CD8-positive, alpha-beta memory T cell (primary cell): ENCODE data around the gene NIPAL4. TPM values are rescaled to one million over a fixed set of nuclear protein-coding genes. Genes with fewer than 3 reads are reported as not detected.

Experiments
- CTCF ChIA-PET: fragments of 350-600 bp; sonication (Branson Sonifier 250); formaldehyde crosslinking; loops from one replicate; lab custom pipeline; 2021; ENCODE audit warnings: antibody characterized with exemption; lab: Charles Lee
- POLR2A ChIA-PET: fragments of 350-600 bp; sonication (Branson Sonifier 250); formaldehyde crosslinking; loops from one replicate; lab custom pipeline; 2021; ENCODE audit warnings: antibody characterized with exemption; lab: Charles Lee
- DNase-seq, 5 donors: peaks; one replicate each; pipeline versions ENCODE4 v3.0.0 to v3.0.0-alpha.2; 2020 to 2022; ENCODE audit warnings: mixed read lengths in 1 of 5
- H3K27ac ChIP-seq: one replicate; pipeline ENCODE4 v1.7.0; 2013; ENCODE audit warnings: low read depth, mild to moderate bottlenecking, low read length, moderate library complexity
- H3K27me3 ChIP-seq: 2 replicates; pipeline ENCODE4 v1.7.0; 2013; ENCODE audit warnings: low read length, mild to moderate bottlenecking; ENCODE audit not compliant: insufficient read depth, poor library complexity, severe bottlenecking
- H3K36me3 ChIP-seq: 2 replicates; pipeline ENCODE4 v1.7.0; 2013; ENCODE audit warnings: mild to moderate bottlenecking, low read length, moderate library complexity; ENCODE audit not compliant: insufficient read depth
- H3K4me1 ChIP-seq: 2 replicates; pipeline ENCODE4 v1.7.0; 2013; ENCODE audit warnings: mild to moderate bottlenecking, low read length, moderate library complexity; ENCODE audit not compliant: insufficient read depth
- H3K4me3 ChIP-seq: 2 replicates; pipeline ENCODE4 v1.7.0; 2013; ENCODE audit warnings: mild to moderate bottlenecking, low read length
- H3K9me3 ChIP-seq: 2 replicates; pipeline ENCODE4 v1.7.0; 2013; ENCODE audit warnings: mild to moderate bottlenecking, low read length
- H3K27ac Mint-ChIP-seq, 8 donors: one replicate each; pipeline ENCODE4 v1.8.0; 2020 to 2021; ENCODE audit warnings: mixed read lengths in 8 of 8, mild to moderate bottlenecking in 6 of 8, inconsistent platforms in 3 of 8, moderate library complexity in 3 of 8
- H3K27me3 Mint-ChIP-seq, 2 donors: one replicate each; pipeline ENCODE4 v1.8.0; 2020 to 2021; ENCODE audit warnings: mixed read lengths in 2 of 2, mild to moderate bottlenecking in 1 of 2, moderate library complexity in 1 of 2
- H3K36me3 Mint-ChIP-seq, 3 donors: one replicate each; pipeline ENCODE4 v1.8.0; 2020 to 2021; ENCODE audit warnings: mixed read lengths in 3 of 3, inconsistent platforms in 1 of 3, mild to moderate bottlenecking in 1 of 3
- H3K4me1 Mint-ChIP-seq, 3 donors: one replicate each; pipeline ENCODE4 v1.8.0; 2020 to 2021; ENCODE audit warnings: mixed read lengths in 3 of 3, inconsistent platforms in 1 of 3, mild to moderate bottlenecking in 1 of 3
- H3K4me3 Mint-ChIP-seq, 7 donors: one replicate each; pipeline ENCODE4 v1.8.0; 2020 to 2021; ENCODE audit warnings: mixed read lengths in 7 of 7, mild to moderate bottlenecking in 6 of 7, moderate library complexity in 4 of 7, inconsistent platforms in 2 of 7
- H3K9me3 Mint-ChIP-seq, 5 donors: one replicate each; pipeline ENCODE4 v1.8.0; 2020 to 2022; ENCODE audit warnings: mixed read lengths in 5 of 5, mild to moderate bottlenecking in 3 of 5, moderate library complexity in 2 of 5, inconsistent platforms in 1 of 5
- polyA plus RNA-seq: library from polyadenylated mRNA; unstranded; fragments of 300-500 nt; fragmentation: Illumina TruSeq; gene quantifications from one replicate; pipeline ENCODE4 v1.2.3, GENCODE V29; 2021
- total RNA-seq, 2 experiments: library from RNA; stranded (reverse); gene quantifications; one replicate each; pipeline ENCODE4 v1.2.3, GENCODE V29; 2021

The NIPAL4 gene
- total and polyA plus RNA-seq, 3 experiments from 2014 or later, result 1.1 to 1.4 TPM; not detected in 1

- Histone ChIP-seq H3K27ac (no peak overlapping the region), H3K4me3 (no peak overlapping the region), H3K9me3 (no peaks in the 10 kb centered on the region), H3K36me3 (no peaks in the 10 kb centered on the region), H3K4me1 (no peaks in the 10 kb centered on the region), H3K27me3 (no peaks in the 10 kb centered on the region)
- no peak for DNase-seq
- Mint-ChIP-seq H3K4me1 (peaks cover 3 to 33% (median 25%) of the 10 kb centered on the region in 3 donors), H3K4me3 (no peak overlapping the region), H3K27me3 (peaks cover 0 to 4% of the 10 kb centered on the region in 2 donors), H3K9me3 (no peaks in the 10 kb centered on the region), H3K36me3 (peaks cover 0 to 10% (median 4%) of the 10 kb centered on the region in 3 donors), H3K27ac (no peak overlapping the region)
- ChIA-PET POLR2A (interaction anchor here (0.5 kb wide), 1 partner anchor 10 kb away, joined by 7 read pairs; no protein-coding TSS in a partner anchor), CTCF (no interaction called here)
Observed at GRCh38 chr5:157523976-157524375, 64.0 kb downstream of the NIPAL4 start.

Other genes starting within 250 kb of the NIPAL4 start
- 100 to 1,000 TPM; 239 to 259 TPM for gene CYFIP2, start 194.1 kb upstream of the NIPAL4 start, total RNA-seq
- 534 TPM for gene CYFIP2, start 194.1 kb upstream of the NIPAL4 start, polyA plus RNA-seq
- gene ADAM19, start 115.6 kb downstream of the NIPAL4 start, total RNA-seq, result 10 to 100 TPM; 26.5 to 26.8 TPM
- 4.1 TPM for gene ADAM19, start 115.6 kb downstream of the NIPAL4 start, polyA plus RNA-seq
- gene SOX30, start 192.2 kb downstream of the NIPAL4 start, total RNA-seq, result under 1 TPM; 0.09 to 0.11 TPM
- gene SOX30, start 192.2 kb downstream of the NIPAL4 start, polyA plus RNA-seq, result 0.28 TPM
- gene C5orf52, start 211.3 kb downstream of the NIPAL4 start, total RNA-seq, result not detected
- gene C5orf52, start 211.3 kb downstream of the NIPAL4 start, polyA plus RNA-seq, result not detected